HepG2 (cell line): Measurements from ENCODE around the gene C14orf93. TPM values are rescaled to one million over a fixed set of nuclear protein-coding genes. Genes with fewer than 3 reads are reported as not detected.
A peak's percentile ranks its signal among the peaks of the same experiment; 100 is the strongest.

ENCODE experiments used
- ATAC-seq: fragments of 200-7000 bp; cut with Tn5 transposase; 3 replicates; pipeline ENCODE4 v1.9.1; 2020; ENCODE audit warnings: mild to moderate bottlenecking, moderate library complexity
- BruUV-seq: library from RNA; stranded (reverse); fragments of 400-500 nt; replicated peaks from 2 replicates; lab custom pipeline; 2021; lab: Mats Ljungman, UMichigan
- CTCF ChIA-PET: fragments of 300-600 bp; formaldehyde crosslinking; extraction: SDS; loops from one replicate; lab custom pipeline; 2021; ENCODE audit warnings: low total read pairs, inconsistent platforms, low intra/inter-chr PET ratio; lab: Yijun Ruan, JAX
- POLR2A ChIA-PET: fragments of 350-600 bp; sonication (Branson Sonifier 250); formaldehyde crosslinking; loops from one replicate; lab custom pipeline; 2020; ENCODE audit warnings: antibody characterized with exemption, inconsistent platforms; lab: Yijun Ruan, JAX
- DNase-seq: peaks from one replicate; pipeline ENCODE4 v3.0.0-alpha.2; 2015; ENCODE audit warnings: low spot score
- FAIRE-seq: peaks from 3 replicates; lab custom pipeline; 2011; peaks lifted over from hg19 to GRCh38; lab: Jason Lieb, UNC
- H2AFZ ChIP-seq: one replicate; pipeline ENCODE4 v1.6.1; 2011; ENCODE audit warnings: low read length, inconsistent platforms
- H3K27ac ChIP-seq: fragments of 300-600 bp; 3 replicates; pipeline ENCODE4 v1.8.0; 2011; ENCODE audit warnings: mixed run types, mild to moderate bottlenecking, mixed read lengths, low read length, inconsistent platforms; ENCODE audit not compliant: insufficient read depth; ENCODE audit errors: extremely low read length
- H3K27me3 ChIP-seq, 2 experiments: fragments of 200-600 bp in 1 of 2; 2 replicates in 1 of 2; 3 replicates in 1 of 2; pipeline versions ENCODE4 v1.6.0 to v1.8.0; 2011; ENCODE audit warnings: low read length in 2 of 2, mild to moderate bottlenecking in 2 of 2, moderate library complexity in 2 of 2, inconsistent platforms in 1 of 2; ENCODE audit not compliant: insufficient read depth in 2 of 2, control insufficient read depth in 1 of 2
- H3K36me3 ChIP-seq, 2 experiments: fragments of 200-600 bp in 1 of 2; replicated peaks in 1 of 2; 2 replicates in 1 of 2; 3 replicates in 1 of 2; pipeline versions ENCODE4 v1.5.1 to v1.8.0; 2011; ENCODE audit warnings: low read length in 2 of 2, inconsistent platforms in 1 of 2; ENCODE audit not compliant: insufficient read depth in 2 of 2, control insufficient read depth in 1 of 2
- H3K4me1 ChIP-seq: 2 replicates; pipeline ENCODE4 v1.5.1; 2012; ENCODE audit warnings: low read length, inconsistent platforms; ENCODE audit not compliant: insufficient read depth
- H3K4me2 ChIP-seq: 2 replicates; pipeline ENCODE4 v1.6.0; 2011; ENCODE audit warnings: low read depth, low read length, inconsistent platforms
- H3K4me3 ChIP-seq, 3 experiments: fragments of 200-600 bp in 1 of 3; sonication (generic), shearing (Covaris generic) in 1 of 3; replicated peaks in 1 of 3; 2 replicates each; pipeline ENCODE4 v1.5.1; 2011 to 2016; ENCODE audit warnings: low read length in 3 of 3, inconsistent platforms in 2 of 3, low read depth in 2 of 3, mild to moderate bottlenecking in 2 of 3, control low read depth in 1 of 3, mixed read lengths in 1 of 3; ENCODE audit not compliant: insufficient read depth in 1 of 3
- H3K79me2 ChIP-seq: one replicate; pipeline ENCODE4 v1.6.1; 2011; ENCODE audit warnings: low read length, inconsistent platforms; ENCODE audit not compliant: insufficient read depth
- H3K9ac ChIP-seq: 2 replicates; pipeline ENCODE4 v1.6.0; 2011; ENCODE audit warnings: mild to moderate bottlenecking, low read depth, low read length, inconsistent platforms; ENCODE audit not compliant: insufficient read depth
- H3K9me3 ChIP-seq: 2 replicates; pipeline ENCODE4 v1.5.1; 2012; ENCODE audit warnings: mild to moderate bottlenecking, low read length
- H4K20me1 ChIP-seq: 2 replicates; pipeline ENCODE4 v1.6.0; 2011; ENCODE audit warnings: inconsistent platforms, mild to moderate bottlenecking, low read length, moderate library complexity; ENCODE audit not compliant: insufficient read depth
- JUNB ChIP-seq: sonication (generic); formaldehyde crosslinking; IDR thresholded peaks from 2 replicates; pipeline ENCODE4 v1.8.0; 2022; ENCODE audit warnings: missing genetic modification reagents, mild to moderate bottlenecking, borderline replicate concordance
- NONO ChIP-seq, 2 experiments: fragments of 450-650 bp in 1 of 2; sonication (generic) in 1 of 2; formaldehyde crosslinking in 1 of 2; IDR thresholded peaks in 1 of 2; conservative IDR thresholded peaks in 1 of 2; 2 replicates each; pipeline versions ENCODE4 v1.6.1 to v1.8.0; 2017 to 2022; ENCODE audit warnings: mild to moderate bottlenecking in 1 of 2, missing genetic modification reagents in 1 of 2, moderate library complexity in 1 of 2
- ZNF124 ChIP-seq: sonication (generic); formaldehyde crosslinking; IDR thresholded peaks from 2 replicates; pipeline ENCODE4 v1.4.0; 2020; ENCODE audit warnings: missing genetic modification reagents
- ZNF562 ChIP-seq: sonication (generic); formaldehyde crosslinking; IDR thresholded peaks from 2 replicates; pipeline ENCODE4 v1.8.0; 2022; ENCODE audit warnings: missing genetic modification reagents, borderline replicate concordance
- WGBS: methylation state at CpG from one replicate; pipeline ENCODE4 v1.1.6; 2017; ENCODE audit warnings: low lambda C conversion rate; 5-methylcytosine and 5-hydroxymethylcytosine counted together
- in situ Hi-C: cut with HindIII; loops from 2 replicates; pipeline ENCODE4 v1.10.0; 2017; ENCODE audit warnings: low pct_unique_long_range_greater_than_20kb; ENCODE audit not compliant: extremely low pct_ligation_motif_present
- intact Hi-C: fragments of 100-400 bp; cut with micrococcal nuclease; formaldehyde crosslinking; loops from one replicate; pipeline ENCODE4 v1.10.0; 2022; ENCODE audit not compliant: unreplicated experiment
- polyA plus RNA-seq, 8 experiments: library from polyadenylated mRNA; depleted of rRNA in 3 of 8; stranded (reverse) in 7 of 8; unstranded in 1 of 8; fragments of >200 nt; fragmentation: Illumina TruSeq in 4 of 8; extraction: Trizol in 4 of 8; gene quantifications; 2 replicates each; pipeline versions ENCODE4 v1.2.1 to v1.2.3, GENCODE V29; 2011 to 2016; ENCODE audit warnings: low read depth in 4 of 8, missing spikeins in 1 of 8, mixed read lengths in 1 of 8; ENCODE audit not compliant: insufficient read depth in 1 of 8
- total RNA-seq, 5 experiments: library from RNA; depleted of rRNA; stranded (reverse); fragments of >200 nt; fragmentation: Illumina TruSeq; extraction: Trizol; gene quantifications; 2 replicates each; pipeline ENCODE4 v1.2.3, GENCODE V29; 2016; ENCODE audit warnings: low read depth in 1 of 5

Gene C14orf93
- total and polyA plus RNA-seq, 2 of the 13 experiments (the other 11 are each of a cell fraction or from before 2014, with no cell fraction given): 11.4 to 22.5 TPM

DNA sequence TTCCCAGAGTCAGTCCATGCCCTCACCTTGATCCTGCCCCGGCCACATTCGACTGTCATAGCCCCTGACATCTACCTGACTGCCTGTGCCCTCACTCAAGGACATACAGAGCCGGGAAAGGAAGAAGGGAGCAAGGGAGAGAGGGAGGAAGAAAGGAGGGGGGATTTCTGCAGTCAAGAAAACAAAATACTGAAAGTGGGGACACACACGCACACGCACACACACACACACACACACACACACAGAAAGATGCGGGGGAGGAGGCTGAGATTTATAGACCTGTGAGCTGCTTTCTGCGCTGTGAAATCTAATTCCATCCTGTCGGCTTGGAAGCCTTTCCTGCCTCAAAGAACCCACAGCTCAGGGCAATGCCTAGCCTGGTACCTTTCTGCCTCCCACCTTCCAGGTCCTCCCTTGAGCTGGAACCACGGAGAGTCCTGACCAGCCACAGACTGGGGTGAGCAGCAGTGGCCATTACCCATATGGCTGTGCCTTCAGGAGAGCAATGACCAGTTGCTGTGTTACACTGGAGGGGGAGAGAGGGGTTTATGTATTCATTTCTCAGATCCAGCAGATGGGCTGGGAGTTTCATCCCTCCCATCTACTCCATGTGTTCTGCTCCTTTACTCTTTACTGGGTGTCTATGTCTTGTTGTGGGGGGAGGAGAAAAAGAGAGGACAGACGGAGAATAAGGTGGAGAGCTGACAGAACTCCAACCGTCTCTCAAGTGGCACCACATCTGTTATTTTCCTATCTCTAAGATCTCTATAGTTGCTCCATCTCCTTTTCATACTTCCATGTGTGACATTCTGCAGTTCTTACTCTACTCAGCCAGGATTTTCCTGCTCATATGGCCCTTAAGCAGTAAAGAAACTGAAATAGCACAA, 12.9 kb downstream of the C14orf93 start:
- H2AFZ ChIP-seq: no peak overlapping the region
- peaks cover 0 to 3% of the 10 kb centered on the region in 2 experiments; a peak in 1 of 5 replicates for H3K36me3 ChIP-seq
- no TSS peak for BruUV-seq
- H3K27me3 ChIP-seq: no peaks in the 10 kb centered on the region
- H3K27ac ChIP-seq: no peak overlapping the region
- FAIRE-seq (no peak), ATAC-seq (no peak), DNase-seq (no peak)
- WGBS: 76% methylated on average over 11 of the region's 11 CpGs
- H3K9me3 ChIP-seq: no peaks in the 10 kb centered on the region
- H3K79me2 ChIP-seq: no peaks in the 10 kb centered on the region
- no peak overlapping the region for H3K9ac ChIP-seq
- intact Hi-C loops (no loop called here), in situ Hi-C loops (no loop called here)
- peaks cover 5% of the 10 kb centered on the region; the same call in 1 of the 2 replicates for H3K4me1 ChIP-seq
- no peak overlapping the region for H3K4me3 ChIP-seq
- TF ChIP-seq NONO (IDR thresholded peaks at IDR 0.05): no peak
- 0 out of 2 replicates have a peak, but pooled peaks have one; percentile 17 for TF ChIP-seq NONO (CRISPR knock-in tag; conservative IDR thresholded peaks at IDR 0.05)
- TF ChIP-seq ZNF124 (CRISPR knock-in tag): no peak
- peak; percentile 57; the same call in 1 of the 2 replicates for TF ChIP-seq JUNB (CRISPR knock-in tag)
- 0 out of 2 replicates have a peak, but pooled peaks have one; percentile 24 for TF ChIP-seq ZNF562 (CRISPR knock-in tag)
- ChIA-PET POLR2A (interaction anchor here (0.7 to 8.5 kb wide), 6 partner anchors 10 to 67 kb away, joined by 3 to 160 read pairs (median 65); partner anchors contain the start of genes AJUBA, HAUS4 and PRMT5), CTCF (interaction anchor here (1.4 kb wide), 1 partner anchor 61 kb away, joined by 3 read pairs; no protein-coding TSS in a partner anchor)
- no peaks in the 10 kb centered on the region for H4K20me1 ChIP-seq
- no peak overlapping the region for H3K4me2 ChIP-seq
